WERI-Rb-1 (cell line): ENCODE measurements around the gene NPAS3.

Source experiments
- DNase-seq: peaks from one replicate; pipeline ENCODE4 v3.0.0-alpha.2; 2020
- H3K27ac ChIP-seq: fragments of 250-450 bp; sonication (Bioruptor Pico); 2 replicates; pipeline ENCODE4 v1.5.1; 2020; ENCODE audit warnings: mild to moderate bottlenecking, moderate library complexity
- H3K27me3 ChIP-seq: fragments of 250-450 bp; sonication (Bioruptor Pico); 2 replicates; pipeline ENCODE4 v1.5.1; 2021; ENCODE audit warnings: mild to moderate bottlenecking, low read depth, moderate library complexity; ENCODE audit not compliant: insufficient read depth, severe bottlenecking
- H3K36me3 ChIP-seq: fragments of 250-450 bp; sonication (Bioruptor Pico); 2 replicates; pipeline ENCODE4 v1.5.1; 2020; ENCODE audit warnings: mild to moderate bottlenecking, moderate library complexity
- H3K4me3 ChIP-seq: 2 replicates; pipeline ENCODE4 v1.5.1; 2011; ENCODE audit warnings: low read depth, mild to moderate bottlenecking, control low read depth, low read length
- H3K9me3 ChIP-seq: fragments of 250-450 bp; sonication (Bioruptor Pico); 2 replicates; pipeline ENCODE4 v1.5.1; 2021; ENCODE audit warnings: mild to moderate bottlenecking, moderate library complexity; ENCODE audit not compliant: severe bottlenecking
- TF ChIP-seq, protein P1 (sequence below): IDR thresholded peaks from 2 replicates; pipeline ENCODE4 v1.5.1; 2011; ENCODE audit warnings: low read depth, mild to moderate bottlenecking, control low read depth, inconsistent platforms, low read length

Gene NPAS3

DNA sequence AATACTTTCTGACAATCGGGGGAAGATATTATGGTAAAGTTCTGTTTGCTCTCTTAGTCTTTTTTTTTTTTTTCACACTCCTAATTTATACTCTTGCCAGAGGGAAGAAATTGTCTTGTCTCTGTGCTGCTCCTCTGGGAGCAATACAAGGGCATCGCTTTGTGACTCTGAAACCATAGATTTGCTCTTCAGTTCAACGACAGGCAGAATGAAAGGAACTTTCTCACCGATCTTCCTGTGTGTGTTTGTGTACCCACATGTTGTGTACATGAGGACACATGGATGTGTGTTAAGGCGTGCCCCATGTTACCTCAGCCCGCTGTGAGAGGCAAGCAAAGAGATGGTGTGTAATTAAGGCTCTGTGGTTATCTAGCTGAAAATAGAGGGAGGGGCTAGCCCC is 554.6 kb downstream of the NPAS3 start:
- H3K27me3 ChIP-seq = no peaks in the 10 kb centered on the region
- no peak for DNase-seq
- H3K36me3 ChIP-seq = no peaks in the 10 kb centered on the region
- no peak overlapping the region for H3K27ac ChIP-seq
- TF ChIP-seq, protein P1, sequence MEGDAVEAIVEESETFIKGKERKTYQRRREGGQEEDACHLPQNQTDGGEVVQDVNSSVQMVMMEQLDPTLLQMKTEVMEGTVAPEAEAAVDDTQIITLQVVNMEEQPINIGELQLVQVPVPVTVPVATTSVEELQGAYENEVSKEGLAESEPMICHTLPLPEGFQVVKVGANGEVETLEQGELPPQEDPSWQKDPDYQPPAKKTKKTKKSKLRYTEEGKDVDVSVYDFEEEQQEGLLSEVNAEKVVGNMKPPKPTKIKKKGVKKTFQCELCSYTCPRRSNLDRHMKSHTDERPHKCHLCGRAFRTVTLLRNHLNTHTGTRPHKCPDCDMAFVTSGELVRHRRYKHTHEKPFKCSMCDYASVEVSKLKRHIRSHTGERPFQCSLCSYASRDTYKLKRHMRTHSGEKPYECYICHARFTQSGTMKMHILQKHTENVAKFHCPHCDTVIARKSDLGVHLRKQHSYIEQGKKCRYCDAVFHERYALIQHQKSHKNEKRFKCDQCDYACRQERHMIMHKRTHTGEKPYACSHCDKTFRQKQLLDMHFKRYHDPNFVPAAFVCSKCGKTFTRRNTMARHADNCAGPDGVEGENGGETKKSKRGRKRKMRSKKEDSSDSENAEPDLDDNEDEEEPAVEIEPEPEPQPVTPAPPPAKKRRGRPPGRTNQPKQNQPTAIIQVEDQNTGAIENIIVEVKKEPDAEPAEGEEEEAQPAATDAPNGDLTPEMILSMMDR = no peak
- H3K4me3 ChIP-seq = no peak overlapping the region
- H3K9me3 ChIP-seq = no peaks in the 10 kb centered on the region

DNA sequence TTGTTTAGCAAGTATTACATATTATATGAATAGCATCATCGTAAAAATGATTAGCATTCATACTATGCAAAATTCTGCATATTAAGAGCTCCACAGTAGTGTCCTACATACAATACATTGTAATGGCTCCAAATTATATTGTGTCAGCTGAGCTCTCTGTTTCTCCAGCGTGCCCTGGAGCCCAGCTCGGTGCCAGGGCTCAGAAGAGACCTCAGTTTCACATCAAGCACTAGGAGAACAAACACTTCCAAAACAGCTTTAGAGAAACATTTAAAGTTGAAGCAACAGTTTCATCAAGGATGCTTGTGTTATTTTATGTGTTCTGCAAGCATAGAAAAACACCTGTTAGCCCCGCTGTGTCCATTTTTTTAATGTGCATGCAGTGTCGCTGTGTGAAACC is 555.3 kb downstream of the NPAS3 start:
- Histone ChIP-seq H3K9me3 (no peaks in the 10 kb centered on the region), H3K27me3 (no peaks in the 10 kb centered on the region), H3K36me3 (no peaks in the 10 kb centered on the region), H3K27ac (no peak overlapping the region), H3K4me3 (no peak overlapping the region)
- DNase-seq = no peak
- TF ChIP-seq, protein P1 = no peak

DNA sequence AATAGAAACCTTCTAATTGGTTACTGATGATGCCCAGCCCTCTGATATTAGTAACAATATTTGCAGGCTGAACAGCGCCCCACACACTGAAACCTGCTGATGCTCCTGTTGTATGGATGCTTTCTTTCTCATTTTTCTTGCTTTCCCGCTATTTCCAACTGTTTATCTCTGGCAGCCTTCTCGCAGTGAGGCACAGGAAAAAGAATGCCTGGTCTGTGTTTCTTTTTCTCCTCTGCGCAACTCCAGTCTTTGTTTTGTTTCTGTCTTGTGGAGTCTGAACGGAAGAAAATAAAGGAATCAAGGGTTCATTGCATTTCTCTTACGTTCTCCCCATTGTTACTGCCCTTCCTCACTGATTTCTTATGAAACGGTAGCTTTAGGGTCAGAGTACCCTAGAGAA is 561.0 kb downstream of the NPAS3 start:
- DNase-seq = no peak
- Histone ChIP-seq H3K36me3 (no peaks in the 10 kb centered on the region), H3K9me3 (no peaks in the 10 kb centered on the region), H3K27me3 (no peaks in the 10 kb centered on the region), H3K27ac (no peak overlapping the region), H3K4me3 (no peak overlapping the region)
- TF ChIP-seq, protein P1 = no peak

DNA sequence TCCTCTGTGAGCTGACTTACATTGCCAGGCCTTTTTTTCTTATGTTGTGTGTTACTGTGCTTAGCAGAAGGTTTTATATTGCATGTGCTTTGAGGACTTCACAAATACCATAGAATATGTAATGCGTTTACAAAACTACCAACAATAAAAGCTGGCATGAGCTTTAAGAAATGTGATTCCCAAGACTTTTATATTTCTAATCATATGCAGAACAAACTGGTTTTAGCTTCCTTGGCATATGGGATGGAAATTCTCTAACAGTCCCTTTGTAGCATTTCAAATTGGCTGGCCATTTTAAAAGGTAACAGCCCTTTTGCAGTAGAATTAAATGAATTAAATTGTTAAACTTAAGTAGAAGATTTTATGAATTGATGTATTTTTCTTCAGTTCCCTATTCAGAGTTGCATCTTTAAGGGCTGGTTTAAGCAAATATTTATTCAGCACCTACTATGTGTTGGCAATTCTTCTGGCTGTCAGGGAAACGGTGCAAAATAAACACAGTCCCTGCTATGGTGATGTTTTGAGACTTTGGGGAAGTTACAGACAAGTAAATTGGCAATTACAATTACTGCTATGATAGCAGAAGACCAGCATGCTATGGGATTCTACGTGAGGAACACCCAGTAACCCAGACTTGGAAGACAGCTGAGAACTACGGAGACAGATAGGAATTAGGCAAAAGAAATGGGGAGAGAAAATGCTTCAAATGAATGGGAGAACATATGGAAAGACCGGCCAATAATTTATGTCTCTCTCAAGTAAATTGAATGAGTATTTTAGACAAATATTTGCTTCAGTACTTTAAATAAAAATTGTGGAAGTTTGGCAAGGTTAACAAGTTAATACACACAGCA is 565.8 kb downstream of the NPAS3 start:
- H3K27me3 ChIP-seq = no peaks in the 10 kb centered on the region
- no peak overlapping the region for H3K4me3 ChIP-seq
- no peak overlapping the region for H3K27ac ChIP-seq
- H3K36me3 ChIP-seq = no peaks in the 10 kb centered on the region
- TF ChIP-seq, protein P1 = no peak
- H3K9me3 ChIP-seq = no peaks in the 10 kb centered on the region
- no peak for DNase-seq

DNA sequence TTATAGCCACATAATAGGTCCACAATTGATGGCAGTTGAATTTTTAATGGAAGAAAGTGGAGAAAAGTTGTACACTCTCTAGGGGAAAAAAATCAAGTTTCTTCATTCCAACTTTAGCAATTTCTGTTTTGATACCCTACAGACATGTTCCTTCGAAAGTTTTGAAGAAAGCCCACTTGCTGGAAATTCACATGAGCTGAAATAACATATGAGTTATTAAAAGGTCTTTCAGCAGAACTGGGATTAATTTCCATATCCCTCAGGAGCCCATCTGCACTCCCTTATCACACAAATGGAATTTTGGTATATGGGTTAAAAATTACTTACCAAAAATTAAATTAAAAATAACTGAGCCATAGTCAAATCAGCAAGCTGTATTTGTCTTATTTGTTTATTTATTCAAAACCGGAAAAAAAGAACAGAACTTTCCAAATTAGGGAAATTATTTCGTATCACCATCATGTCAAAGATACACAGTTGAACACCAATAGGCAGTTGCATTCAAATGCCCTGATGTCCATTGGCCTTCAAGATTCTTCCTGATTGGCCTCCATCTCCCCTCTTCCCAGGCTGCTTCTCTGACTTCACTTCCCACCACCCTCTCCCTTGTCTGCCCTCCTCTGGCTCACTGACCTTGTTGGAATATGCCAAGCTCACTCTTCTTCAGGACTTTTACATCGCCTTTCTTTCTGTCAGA is 566.7 kb downstream of the NPAS3 start:
- H3K9me3 ChIP-seq = no peaks in the 10 kb centered on the region

More for the DNA sequence above, 566.7 kb downstream of the NPAS3 start:
- Histone ChIP-seq H3K27ac (no peak overlapping the region), H3K27me3 (no peaks in the 10 kb centered on the region), H3K36me3 (no peaks in the 10 kb centered on the region), H3K4me3 (no peak overlapping the region)
- TF ChIP-seq, protein P1 = no peak
- DNase-seq = no peak
